Adipocyte (in vitro differentiated cells): ENCODE measurements around the gene TCF7L1.

Source experiments
- DNase-seq: peaks from one replicate; pipeline ENCODE4 v3.0.0-alpha.2; 2015; ENCODE audit warnings: low read depth
- H3K27me3 ChIP-seq: replicated peaks from 2 replicates; pipeline ENCODE4 v1.7.0; 2013; ENCODE audit warnings: mild to moderate bottlenecking, low read length, moderate library complexity; ENCODE audit not compliant: control insufficient read depth, insufficient read depth
- H3K36me3 ChIP-seq: 2 replicates; pipeline ENCODE4 v1.7.0; 2013; ENCODE audit warnings: low read length, mild to moderate bottlenecking, moderate library complexity; ENCODE audit not compliant: control insufficient read depth, insufficient read depth, severe bottlenecking
- H3K4me1 ChIP-seq: 2 replicates; pipeline ENCODE4 v1.7.0; 2013; ENCODE audit warnings: mild to moderate bottlenecking, low read length, moderate library complexity; ENCODE audit not compliant: control insufficient read depth, insufficient read depth
- H3K4me3 ChIP-seq: 2 replicates; pipeline ENCODE4 v1.7.0; 2013; ENCODE audit warnings: mild to moderate bottlenecking, low read length, moderate library complexity
- H3K9ac ChIP-seq: 2 replicates; pipeline ENCODE4 v1.7.0; 2013; ENCODE audit warnings: mild to moderate bottlenecking, low read length, moderate library complexity
- H3K9me3 ChIP-seq: 2 replicates; pipeline ENCODE4 v1.7.0; 2013; ENCODE audit warnings: mild to moderate bottlenecking, low read length, moderate library complexity; ENCODE audit not compliant: control insufficient read depth

Gene TCF7L1

GRCh38 chr2:85245891-85246290, 112.7 kb downstream of the TCF7L1 start:
- DNase-seq: no peak
- H3K4me3 ChIP-seq: no peak overlapping the region
- H3K4me1 ChIP-seq: peaks cover 47% of the 10 kb centered on the region
- no peaks in the 10 kb centered on the region for H3K36me3 ChIP-seq
- no peaks in the 10 kb centered on the region for H3K9me3 ChIP-seq
- no peaks in the 10 kb centered on the region for H3K27me3 ChIP-seq
- H3K9ac ChIP-seq: no peak overlapping the region

GRCh38 chr2:85246348-85246747, 113.2 kb downstream of the TCF7L1 start:
- Histone ChIP-seq H3K9me3 (no peaks in the 10 kb centered on the region), H3K4me1 (peaks cover 48% of the 10 kb centered on the region), H3K9ac (no peak overlapping the region), H3K4me3 (no peak overlapping the region), H3K27me3 (no peaks in the 10 kb centered on the region), H3K36me3 (no peaks in the 10 kb centered on the region)
- no peak for DNase-seq

DNA sequence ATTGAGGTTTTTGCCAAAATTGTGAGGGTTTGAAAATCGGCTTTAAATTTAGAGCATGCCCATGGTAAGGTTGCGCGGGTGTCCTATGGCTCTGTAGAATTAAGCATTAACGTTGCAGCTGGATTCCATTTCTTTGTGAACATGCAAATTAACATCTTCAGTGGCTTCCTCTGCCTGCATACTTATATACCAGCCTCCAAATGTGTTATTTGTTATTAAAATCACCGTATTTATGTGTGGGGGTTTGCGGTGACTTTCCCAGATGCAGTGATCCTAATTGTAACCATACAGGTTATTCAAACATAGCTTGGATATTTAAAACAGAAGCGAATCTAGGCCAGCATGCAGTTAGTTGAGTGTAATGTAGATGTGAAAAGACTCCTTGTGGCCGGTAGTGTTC, 114.4 kb downstream of the TCF7L1 start:
- Histone ChIP-seq H3K4me3 (no peak overlapping the region), H3K36me3 (no peaks in the 10 kb centered on the region), H3K9ac (no peak overlapping the region), H3K4me1 (peaks cover 48% of the 10 kb centered on the region), H3K9me3 (no peaks in the 10 kb centered on the region), H3K27me3 (no peaks in the 10 kb centered on the region)
- no peak for DNase-seq

DNA sequence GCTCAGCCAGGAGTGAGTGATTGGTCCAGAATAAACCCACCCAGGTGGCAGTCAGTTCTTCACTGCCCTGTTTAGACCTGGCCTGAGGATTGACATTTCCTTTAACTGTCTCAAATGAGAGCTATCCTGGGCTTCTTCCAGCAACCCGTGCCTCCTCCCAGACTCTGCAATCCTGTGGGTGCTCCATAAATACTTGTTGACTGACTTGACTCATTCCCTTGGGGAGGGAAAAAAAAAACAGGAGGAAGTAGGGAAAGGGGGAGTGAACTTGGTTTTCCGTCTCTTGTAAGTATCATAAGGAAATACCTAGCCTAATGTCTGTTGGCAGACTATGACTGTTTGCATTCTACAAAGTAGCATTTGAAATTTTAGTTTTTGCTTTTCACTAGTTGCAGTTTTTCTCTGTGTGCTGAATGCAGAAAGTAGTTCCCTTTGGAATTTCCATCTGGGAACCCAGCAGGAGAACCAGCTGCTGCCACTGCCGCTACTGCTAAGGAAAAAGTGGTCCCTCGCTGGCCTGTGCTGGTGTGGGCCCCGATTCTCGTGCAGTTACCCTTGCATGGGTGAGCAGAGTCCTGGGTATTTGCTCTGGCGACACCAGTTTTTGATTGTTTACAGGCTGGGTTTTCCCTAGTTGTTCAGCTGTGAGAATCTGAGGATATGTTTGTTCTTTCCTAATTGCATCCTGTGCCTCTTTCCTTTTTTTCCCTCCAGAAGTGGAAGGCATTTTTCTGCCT, 115.7 kb downstream of the TCF7L1 start:
- H3K4me1 ChIP-seq: peaks cover 48% of the 10 kb centered on the region

GRCh38 chr2:85250045-85250444, 116.9 kb downstream of the TCF7L1 start:
- Histone ChIP-seq H3K9me3 (no peaks in the 10 kb centered on the region), H3K4me1 (peaks cover 48% of the 10 kb centered on the region), H3K9ac (peak overlapping the region; percentile 73)

More for the DNA sequence above, 115.7 kb downstream of the TCF7L1 start:
- no peaks in the 10 kb centered on the region for H3K36me3 ChIP-seq
- DNase-seq: peak; percentile 85
- no peaks in the 10 kb centered on the region for H3K9me3 ChIP-seq
- no peaks in the 10 kb centered on the region for H3K27me3 ChIP-seq
- H3K4me3 ChIP-seq: peak overlapping the region; percentile 70
- peak overlapping the region; percentile 73 for H3K9ac ChIP-seq

GRCh38 chr2:85251070-85251616, 118.0 kb downstream of the TCF7L1 start:
- H3K27me3 ChIP-seq: no peaks in the 10 kb centered on the region
- H3K9me3 ChIP-seq: no peaks in the 10 kb centered on the region
- H3K36me3 ChIP-seq: no peaks in the 10 kb centered on the region
- H3K4me3 ChIP-seq: no peak overlapping the region
- peaks cover 54% of the 10 kb centered on the region for H3K4me1 ChIP-seq
- DNase-seq: no peak
- H3K9ac ChIP-seq: no peak overlapping the region

More at GRCh38 chr2:85250045-85250444, 116.9 kb downstream of the TCF7L1 start:
- DNase-seq: no peak
- Histone ChIP-seq H3K36me3 (no peaks in the 10 kb centered on the region), H3K4me3 (no peak overlapping the region), H3K27me3 (no peaks in the 10 kb centered on the region)

DNA sequence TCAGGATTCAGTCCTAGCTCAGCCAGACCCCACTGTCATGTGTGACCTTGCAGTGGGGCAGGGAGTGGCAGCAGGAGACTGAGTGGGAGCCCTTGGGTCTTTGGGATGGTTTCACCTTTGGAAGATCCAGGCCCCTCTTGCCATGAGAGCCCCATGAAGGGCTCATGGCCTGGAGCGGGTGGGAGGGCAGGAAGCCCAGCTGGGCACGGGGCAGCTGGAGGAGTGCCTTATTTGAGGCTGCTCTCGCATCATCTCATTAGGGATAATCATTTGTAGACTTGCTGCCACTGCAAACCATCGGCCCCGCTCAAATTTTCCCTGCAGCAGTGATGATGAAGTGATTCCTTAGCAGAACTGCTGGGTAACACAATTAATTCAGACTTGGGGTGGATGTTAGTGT, 120.7 kb downstream of the TCF7L1 start:
- H3K36me3 ChIP-seq: no peaks in the 10 kb centered on the region
- H3K27me3 ChIP-seq: no peaks in the 10 kb centered on the region
- H3K9ac ChIP-seq: no peak overlapping the region
- no peak overlapping the region for H3K4me3 ChIP-seq
- peaks cover 54% of the 10 kb centered on the region for H3K4me1 ChIP-seq
- DNase-seq: no peak
- no peaks in the 10 kb centered on the region for H3K9me3 ChIP-seq

DNA sequence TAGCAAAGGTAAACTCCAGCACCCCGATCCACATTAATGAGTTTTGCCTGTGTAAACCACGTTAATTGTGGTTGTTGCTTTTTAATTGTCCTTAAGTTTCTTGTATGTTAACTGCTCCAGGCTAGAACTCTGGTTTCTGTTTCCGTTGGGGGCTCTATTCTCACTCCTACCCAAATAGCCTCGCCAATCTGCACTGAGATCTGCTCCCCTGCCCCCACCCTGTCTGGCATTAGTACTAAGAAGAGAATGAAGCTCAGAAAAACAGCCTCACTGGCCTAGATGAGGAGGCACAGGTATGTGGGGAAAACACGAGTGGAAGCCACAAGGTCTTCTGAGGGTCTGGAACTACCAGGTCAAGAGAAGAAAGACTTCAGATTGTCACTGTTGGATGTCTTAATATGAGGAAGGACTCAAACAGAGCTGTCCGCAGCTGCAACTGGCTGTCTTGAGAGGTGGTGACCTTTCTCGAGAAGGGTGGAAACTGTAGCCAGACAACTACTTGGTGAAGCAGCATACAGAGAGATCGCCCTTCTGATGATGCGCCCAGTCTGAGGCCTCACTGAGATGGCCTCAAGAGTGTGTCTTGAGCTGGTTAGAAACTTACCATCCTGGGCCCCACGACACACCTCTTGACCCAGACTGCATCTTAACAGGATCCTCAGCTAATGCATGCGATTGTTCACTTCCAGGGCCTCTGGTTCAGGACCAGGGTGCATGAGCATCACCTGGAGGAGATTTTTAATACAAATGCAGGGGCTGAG, 121.5 kb downstream of the TCF7L1 start:
- Histone ChIP-seq H3K4me3 (no peak overlapping the region), H3K4me1 (peaks cover 53% of the 10 kb centered on the region), H3K36me3 (no peaks in the 10 kb centered on the region), H3K27me3 (no peaks in the 10 kb centered on the region), H3K9ac (no peak overlapping the region), H3K9me3 (no peaks in the 10 kb centered on the region)
- DNase-seq: no peak

DNA sequence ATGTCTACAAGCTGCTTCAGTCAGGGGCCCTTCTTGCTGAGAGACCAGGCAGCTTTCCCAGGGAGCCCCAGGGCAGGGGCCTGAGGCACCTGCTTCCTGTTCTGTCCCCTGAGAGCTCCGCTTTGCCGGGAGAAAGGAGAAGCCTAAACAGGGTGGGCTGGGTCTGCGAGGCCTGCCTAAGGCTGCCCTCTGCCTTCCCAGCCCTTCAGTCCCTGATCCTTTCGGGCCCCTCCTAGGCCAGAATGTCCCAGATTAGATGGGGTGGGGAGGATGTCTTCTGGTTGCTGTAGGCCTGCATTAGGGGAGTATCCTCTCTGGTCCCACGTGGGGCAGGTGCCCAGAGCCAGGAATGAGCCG, 122.2 kb downstream of the TCF7L1 start:
- H3K9me3 ChIP-seq: no peaks in the 10 kb centered on the region
- H3K27me3 ChIP-seq: no peaks in the 10 kb centered on the region
- peaks cover 55% of the 10 kb centered on the region for H3K4me1 ChIP-seq
- peak overlapping the region; percentile 56 for H3K9ac ChIP-seq
- no peak overlapping the region for H3K4me3 ChIP-seq
- H3K36me3 ChIP-seq: no peaks in the 10 kb centered on the region
- DNase-seq: no peak

DNA sequence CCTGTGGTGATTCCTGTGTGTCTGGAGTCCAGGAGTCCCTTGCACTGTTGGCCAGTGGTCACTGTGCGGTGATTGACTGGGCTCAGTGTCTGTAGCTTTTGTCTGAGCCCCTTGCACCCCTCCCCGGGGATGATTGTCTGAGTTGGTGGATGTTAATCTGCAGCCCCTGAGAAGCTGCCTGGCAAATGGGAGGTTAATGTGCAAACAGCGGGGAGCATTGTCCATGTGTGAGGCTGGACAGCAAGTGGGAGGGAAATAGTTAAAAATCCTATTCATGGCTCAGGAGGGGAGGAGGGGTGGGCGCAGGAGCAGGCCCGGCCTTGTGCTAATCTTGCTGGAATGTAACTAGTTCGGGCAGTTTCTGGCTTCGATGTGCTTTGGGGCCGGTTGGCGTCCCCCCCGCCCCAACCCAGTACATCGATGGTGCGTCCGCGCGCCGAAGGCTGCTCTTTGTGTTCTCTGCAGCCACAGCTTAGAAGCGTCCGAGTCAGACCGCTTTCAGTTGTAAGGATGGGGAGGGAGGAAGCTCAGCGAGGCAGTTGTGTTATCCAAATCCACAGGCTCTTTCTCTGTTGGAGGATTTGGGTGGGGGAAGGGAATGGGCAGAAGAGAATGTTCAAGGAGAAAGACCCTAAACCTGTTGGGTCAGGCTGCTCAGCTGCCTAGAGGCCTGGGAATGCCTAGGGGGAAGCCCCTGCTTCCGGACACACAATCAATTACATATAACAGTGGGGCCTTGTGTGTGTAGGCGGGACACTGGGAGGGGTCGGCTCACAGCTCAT, 122.8 kb downstream of the TCF7L1 start:
- peaks cover 53% of the 10 kb centered on the region for H3K4me1 ChIP-seq
- no peaks in the 10 kb centered on the region for H3K36me3 ChIP-seq
- H3K9me3 ChIP-seq: no peaks in the 10 kb centered on the region
- peak overlapping the region; percentile 56 for H3K9ac ChIP-seq
- no peaks in the 10 kb centered on the region for H3K27me3 ChIP-seq
- peak; percentile 70 for DNase-seq
- H3K4me3 ChIP-seq: peak overlapping the region; percentile 58
